Measurements from ENCODE around the gene CPLX1. TPM values are rescaled to one million over a fixed set of nuclear protein-coding genes. Genes with fewer than 3 reads are reported as not detected.

Gene CPLX1
- total RNA-seq, 1 experiment from 2014 or later: 14.5 TPM

GRCh38 chr4:832536-832935 lies 6.6 kb upstream of the CPLX1 start:
- DNase-seq (ENCODE audit: low read depth, low spot score) (no peak), ATAC-seq (no peak)
- RAD21 ChIA-PET (ENCODE audit: low non-redundant PET in 1 of 2, low total read pairs in 2 of 2, uncharacterized antibody in 2 of 2, unreplicated experiment in 2 of 2): no interaction called here
- H3K4me1 ChIP-seq (ENCODE audit: control insufficient read depth in 1 of 2, insufficient read depth in 2 of 2, low read length in 2 of 2): 0 out of 4 replicates have a peak, but pooled peaks cover 0 to 3% of the 10 kb centered on the region in 2 experiments
- no peak overlapping the region for H2AFZ ChIP-seq (ENCODE audit: low read depth, low read length, poor library complexity, severe bottlenecking)
- H3K4me3 ChIP-seq (replicated peaks in 1 of 2; ENCODE audit: low read depth in 1 of 2, low read length in 2 of 2): no peak overlapping the region
- H3K79me2 ChIP-seq (ENCODE audit: insufficient read depth, low read length): no peaks in the 10 kb centered on the region
- intact Hi-C loops (cut with micrococcal nuclease): no loop called here
- no peaks in the 10 kb centered on the region for H3K36me3 ChIP-seq (ENCODE audit: control insufficient read depth in 1 of 2, insufficient read depth in 2 of 2, low read length in 2 of 2)
- no peak overlapping the region for H3K27ac ChIP-seq (ENCODE audit: low read depth, low read length)
- no peaks in the 10 kb centered on the region for H3K27me3 ChIP-seq (ENCODE audit: insufficient read depth, low read length)
- TF ChIP-seq EZH2 (IDR thresholded peaks at IDR 0.05): no peak
- no peak for TF ChIP-seq JUND (IDR thresholded peaks at IDR 0.05)
- TF ChIP-seq EZH2phosphoT487 (IDR thresholded peaks at IDR 0.05; ENCODE audit: borderline replicate concordance): no peak
- TF ChIP-seq REST (IDR thresholded peaks at IDR 0.05; ENCODE audit: low read depth): no peak
- TF ChIP-seq SP1 (IDR thresholded peaks at IDR 0.05; ENCODE audit: low read depth): no peak
- no peak for TF ChIP-seq CBX3 (IDR thresholded peaks at IDR 0.05; ENCODE audit: low read depth)
- no peak for TF ChIP-seq RAD21 (IDR thresholded peaks at IDR 0.05; ENCODE audit: low read depth)
- TF ChIP-seq ZFX (IDR thresholded peaks at IDR 0.05): no peak
- no peak for TF ChIP-seq SRF (IDR thresholded peaks at IDR 0.05; ENCODE audit: low read depth)
- TF ChIP-seq ZNF274 (IDR thresholded peaks at IDR 0.05; ENCODE audit: low read depth, low read length): no peak
- TF ChIP-seq POLR2A (IDR thresholded peaks at IDR 0.05; ENCODE audit: borderline replicate concordance, extremely low read depth, insufficient read depth, insufficient read length): no peak
- H3K4me2 ChIP-seq (ENCODE audit: low read length): no peak overlapping the region
- no TSS peak for BruUV-seq (replicated peaks)
- no peak overlapping the region for H3K9ac ChIP-seq (ENCODE audit: low read length)
- POLR2A ChIA-PET: no interaction called here
- H3K9me2 ChIP-seq (ENCODE audit: insufficient read depth): no peaks in the 10 kb centered on the region
- CTCF ChIA-PET: no interaction called here
- H4K20me1 ChIP-seq (ENCODE audit: insufficient read depth): no peaks in the 10 kb centered on the region
- peaks cover 0 to 4% of the 10 kb centered on the region in 2 experiments; a peak in 1 of 4 replicates for H3K9me3 ChIP-seq (ENCODE audit: control insufficient read depth in 1 of 2, insufficient read depth in 1 of 2, low read depth in 1 of 2, low read length in 2 of 2)
